HepG2 (cell line): Measurements from ENCODE around the gene TEX14. TPM values are rescaled to one million over a fixed set of nuclear protein-coding genes. Genes with fewer than 3 reads are reported as not detected.

Experiments
- ARNT2 ChIP-seq: sonication (generic); formaldehyde crosslinking; IDR thresholded peaks from 2 replicates; pipeline ENCODE4 v1.8.0; 2022; ENCODE audit warnings: mild to moderate bottlenecking, low read depth, missing genetic modification reagents, moderate library complexity
- CCDC6 ChIP-seq: sonication (generic); formaldehyde crosslinking; IDR thresholded peaks from 2 replicates; pipeline ENCODE4 v1.8.1; 2022; ENCODE audit warnings: mild to moderate bottlenecking, missing genetic modification reagents, moderate library complexity
- GATAD1 ChIP-seq: IDR thresholded peaks from 2 replicates; pipeline ENCODE4 v1.6.1; 2016; ENCODE audit warnings: missing genetic modification reagents, missing compliant biosample characterization
- IRF2 ChIP-seq: IDR thresholded peaks from 2 replicates; pipeline ENCODE4 v1.6.1; 2018; ENCODE audit warnings: missing genetic modification reagents, missing compliant biosample characterization
- ISL2 ChIP-seq: sonication (generic); formaldehyde crosslinking; IDR thresholded peaks from 2 replicates; pipeline ENCODE4 v1.5.0; 2020; ENCODE audit warnings: missing genetic modification reagents
- KDM4B ChIP-seq: sonication (generic); formaldehyde crosslinking; IDR thresholded peaks from 2 replicates; pipeline ENCODE4 v1.4.0; 2020; ENCODE audit warnings: missing genetic modification reagents
- NCOA5 ChIP-seq: sonication (generic); formaldehyde crosslinking; IDR thresholded peaks from 2 replicates; pipeline ENCODE4 v1.4.0; 2020; ENCODE audit warnings: missing genetic modification reagents
- SMYD3 ChIP-seq: sonication (generic); formaldehyde crosslinking; IDR thresholded peaks from 2 replicates; pipeline ENCODE4 v1.8.1; 2023; ENCODE audit warnings: mild to moderate bottlenecking, missing genetic modification reagents
- SOX13 ChIP-seq, 3 experiments: fragments of 450-650 bp in 1 of 3; sonication (generic) in 1 of 3; formaldehyde crosslinking in 1 of 3; IDR thresholded peaks in 2 of 3; conservative IDR thresholded peaks in 1 of 3; 2 replicates each; pipeline versions ENCODE4 v1.5.0 to v1.6.1; 2016 to 2020; ENCODE audit warnings: antibody characterized with exemption in 1 of 3, mild to moderate bottlenecking in 1 of 3, missing compliant biosample characterization in 1 of 3, missing genetic modification reagents in 1 of 3, moderate library complexity in 1 of 3
- U2AF1 ChIP-seq: fragments of 200-400 bp; formaldehyde crosslinking; optimal IDR thresholded peaks from 2 replicates; pipeline ENCODE3; 2017; ENCODE audit warnings: mild to moderate bottlenecking, low read depth, low read length
- ZFP82 ChIP-seq: sonication (generic); formaldehyde crosslinking; IDR thresholded peaks from 2 replicates; pipeline ENCODE4 v1.5.1; 2020; ENCODE audit warnings: mild to moderate bottlenecking, missing genetic modification reagents, borderline replicate concordance
- ZNF160 ChIP-seq: sonication (generic); formaldehyde crosslinking; IDR thresholded peaks from 2 replicates; pipeline ENCODE4 v1.8.0; 2022; ENCODE audit warnings: mild to moderate bottlenecking, inconsistent platforms, missing genetic modification reagents
- ZNF234 ChIP-seq: sonication (generic); formaldehyde crosslinking; conservative IDR thresholded peaks from 2 replicates; pipeline ENCODE4 v1.5.1; 2020; ENCODE audit warnings: mild to moderate bottlenecking, missing genetic modification reagents
- ZNF281 ChIP-seq: sonication (generic); formaldehyde crosslinking; IDR thresholded peaks from 2 replicates; pipeline ENCODE4 v1.4.0; 2020; ENCODE audit warnings: missing genetic modification reagents, borderline replicate concordance
- ZNF678 ChIP-seq: sonication (generic); formaldehyde crosslinking; IDR thresholded peaks from 2 replicates; pipeline ENCODE4 v1.4.0; 2020; ENCODE audit warnings: mild to moderate bottlenecking, missing genetic modification reagents
- polyA plus RNA-seq, 8 experiments: library from polyadenylated mRNA; depleted of rRNA in 3 of 8; stranded (reverse) in 7 of 8; unstranded in 1 of 8; fragments of >200 nt; fragmentation: Illumina TruSeq in 4 of 8; extraction: Trizol in 4 of 8; gene quantifications; 2 replicates each; pipeline versions ENCODE4 v1.2.1 to v1.2.3, GENCODE V29; 2011 to 2016; ENCODE audit warnings: low read depth in 4 of 8, missing spikeins in 1 of 8, mixed read lengths in 1 of 8; ENCODE audit not compliant: insufficient read depth in 1 of 8
- total RNA-seq, 5 experiments: library from RNA; depleted of rRNA; stranded (reverse); fragments of >200 nt; fragmentation: Illumina TruSeq; extraction: Trizol; gene quantifications; 2 replicates each; pipeline ENCODE4 v1.2.3, GENCODE V29; 2016; ENCODE audit warnings: low read depth in 1 of 5
- TF ChIP-seq, protein P1 (sequence below): sonication (generic); IDR thresholded peaks from 2 replicates; pipeline ENCODE4 v1.6.1; 2016; ENCODE audit warnings: low read depth, borderline replicate concordance
- TF ChIP-seq, protein P2 (sequence below): sonication (generic); formaldehyde crosslinking; IDR thresholded peaks from 2 replicates; pipeline ENCODE4 v1.4.0; 2020; ENCODE audit warnings: missing genetic modification reagents, borderline replicate concordance
- TF ChIP-seq, protein P3 (sequence below): sonication (generic); formaldehyde crosslinking; IDR thresholded peaks from 2 replicates; pipeline ENCODE4 v1.4.0; 2020; ENCODE audit warnings: missing genetic modification reagents
- TF ChIP-seq, protein P4 (sequence below): sonication (generic); formaldehyde crosslinking; IDR thresholded peaks from 2 replicates; pipeline ENCODE4 v1.5.0; 2020; ENCODE audit warnings: mild to moderate bottlenecking, missing genetic modification reagents, moderate library complexity

Gene TEX14
- total and polyA plus RNA-seq, 2 of the 13 experiments (the other 11 are each of a cell fraction or from before 2014, with no cell fraction given), result 0.04 to 0.07 TPM

DNA sequence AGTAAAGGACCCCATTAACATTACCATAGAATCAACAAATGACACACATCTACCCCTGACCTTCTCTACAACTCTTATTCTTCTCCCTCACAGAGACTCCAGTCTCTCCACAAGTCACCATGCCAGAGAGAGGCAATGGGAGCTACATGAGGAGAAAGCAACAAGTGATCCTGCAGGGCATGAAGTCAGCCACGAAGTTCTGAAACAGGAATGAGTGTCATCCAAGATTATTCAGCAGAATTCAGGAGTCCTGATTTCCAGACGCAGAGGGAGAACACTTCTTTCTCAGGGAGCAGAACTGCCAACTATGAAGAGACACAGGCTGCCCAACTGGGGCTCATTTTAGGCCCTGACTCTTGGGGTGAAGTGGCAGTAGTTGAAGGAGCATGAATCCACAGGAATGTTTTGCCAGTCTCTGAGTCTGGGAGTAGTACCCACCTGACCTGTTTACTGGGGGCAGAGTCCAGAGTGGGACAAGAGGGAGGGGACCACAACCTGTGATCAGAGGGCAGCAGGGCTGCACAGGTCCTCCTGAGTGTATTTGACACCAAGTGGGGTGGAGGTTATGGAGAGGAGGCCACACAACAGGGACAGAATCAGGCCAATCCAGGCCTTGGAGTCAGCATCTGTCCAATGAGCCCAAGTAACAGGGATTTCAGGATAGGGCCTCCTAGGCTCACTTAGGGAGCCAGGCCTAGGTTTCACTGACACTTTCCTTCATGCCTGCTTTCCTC is 175.0 kb downstream of the TEX14 start (continued):
- TF ChIP-seq, protein P1, sequence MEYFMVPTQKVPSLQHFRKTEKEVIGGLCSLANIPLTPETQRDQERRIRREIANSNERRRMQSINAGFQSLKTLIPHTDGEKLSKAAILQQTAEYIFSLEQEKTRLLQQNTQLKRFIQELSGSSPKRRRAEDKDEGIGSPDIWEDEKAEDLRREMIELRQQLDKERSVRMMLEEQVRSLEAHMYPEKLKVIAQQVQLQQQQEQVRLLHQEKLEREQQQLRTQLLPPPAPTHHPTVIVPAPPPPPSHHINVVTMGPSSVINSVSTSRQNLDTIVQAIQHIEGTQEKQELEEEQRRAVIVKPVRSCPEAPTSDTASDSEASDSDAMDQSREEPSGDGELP, result peak; percentile 69; the same call in 1 of the 2 replicates
- TF ChIP-seq ZNF160 (CRISPR knock-in tag) (no peak), KDM4B (CRISPR knock-in tag) (no peak), U2AF1 (peak; percentile 62), ARNT2 (CRISPR knock-in tag) (no peak), ZNF678 (no peak), IRF2 (CRISPR knock-in tag) (peak; percentile 50; the same call in 1 of the 2 replicates), SOX13 (IDR thresholded peaks at IDR 0.05) (no peak), SOX13 (CRISPR knock-in tag; conservative IDR thresholded peaks at IDR 0.05 in 1 of 2, IDR thresholded peaks at IDR 0.05 in 1 of 2) (0 out of 4 replicates have a peak, but pooled peaks of 1 of the 2 experiments have one; percentile 30), GATAD1 (CRISPR knock-in tag) (no peak; the same call in 1 of the 2 replicates), ZNF234 (CRISPR knock-in tag) (no peak), CCDC6 (0 out of 2 replicates have a peak, but pooled peaks have one; percentile 26), ISL2 (CRISPR knock-in tag) (0 out of 2 replicates have a peak, but pooled peaks have one; percentile 7), NCOA5 (CRISPR knock-in tag) (no peak), ZNF281 (CRISPR knock-in tag) (peak; percentile 30; the same call in 1 of the 2 replicates), ZFP82 (CRISPR knock-in tag) (0 out of 2 replicates have a peak, but pooled peaks have one; percentile 84), SMYD3 (CRISPR knock-in tag) (no peak)
- TF ChIP-seq, protein P2, sequence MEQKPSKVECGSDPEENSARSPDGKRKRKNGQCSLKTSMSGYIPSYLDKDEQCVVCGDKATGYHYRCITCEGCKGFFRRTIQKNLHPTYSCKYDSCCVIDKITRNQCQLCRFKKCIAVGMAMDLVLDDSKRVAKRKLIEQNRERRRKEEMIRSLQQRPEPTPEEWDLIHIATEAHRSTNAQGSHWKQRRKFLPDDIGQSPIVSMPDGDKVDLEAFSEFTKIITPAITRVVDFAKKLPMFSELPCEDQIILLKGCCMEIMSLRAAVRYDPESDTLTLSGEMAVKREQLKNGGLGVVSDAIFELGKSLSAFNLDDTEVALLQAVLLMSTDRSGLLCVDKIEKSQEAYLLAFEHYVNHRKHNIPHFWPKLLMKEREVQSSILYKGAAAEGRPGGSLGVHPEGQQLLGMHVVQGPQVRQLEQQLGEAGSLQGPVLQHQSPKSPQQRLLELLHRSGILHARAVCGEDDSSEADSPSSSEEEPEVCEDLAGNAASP (CRISPR knock-in tag), result 0 out of 2 replicates have a peak, but pooled peaks have one; percentile 31
- TF ChIP-seq, protein P3, sequence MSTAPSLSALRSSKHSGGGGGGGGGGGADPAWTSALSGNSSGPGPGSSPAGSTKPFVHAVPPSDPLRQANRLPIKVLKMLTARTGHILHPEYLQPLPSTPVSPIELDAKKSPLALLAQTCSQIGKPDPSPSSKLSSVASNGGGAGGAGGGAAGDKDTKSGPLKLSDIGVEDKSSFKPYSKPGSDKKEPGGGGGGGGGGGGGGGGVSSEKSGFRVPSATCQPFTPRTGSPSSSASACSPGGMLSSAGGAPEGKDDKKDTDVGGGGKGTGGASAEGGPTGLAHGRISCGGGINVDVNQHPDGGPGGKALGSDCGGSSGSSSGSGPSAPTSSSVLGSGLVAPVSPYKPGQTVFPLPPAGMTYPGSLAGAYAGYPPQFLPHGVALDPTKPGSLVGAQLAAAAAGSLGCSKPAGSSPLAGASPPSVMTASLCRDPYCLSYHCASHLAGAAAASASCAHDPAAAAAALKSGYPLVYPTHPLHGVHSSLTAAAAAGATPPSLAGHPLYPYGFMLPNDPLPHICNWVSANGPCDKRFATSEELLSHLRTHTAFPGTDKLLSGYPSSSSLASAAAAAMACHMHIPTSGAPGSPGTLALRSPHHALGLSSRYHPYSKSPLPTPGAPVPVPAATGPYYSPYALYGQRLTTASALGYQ, result no peak
- TF ChIP-seq, protein P4, sequence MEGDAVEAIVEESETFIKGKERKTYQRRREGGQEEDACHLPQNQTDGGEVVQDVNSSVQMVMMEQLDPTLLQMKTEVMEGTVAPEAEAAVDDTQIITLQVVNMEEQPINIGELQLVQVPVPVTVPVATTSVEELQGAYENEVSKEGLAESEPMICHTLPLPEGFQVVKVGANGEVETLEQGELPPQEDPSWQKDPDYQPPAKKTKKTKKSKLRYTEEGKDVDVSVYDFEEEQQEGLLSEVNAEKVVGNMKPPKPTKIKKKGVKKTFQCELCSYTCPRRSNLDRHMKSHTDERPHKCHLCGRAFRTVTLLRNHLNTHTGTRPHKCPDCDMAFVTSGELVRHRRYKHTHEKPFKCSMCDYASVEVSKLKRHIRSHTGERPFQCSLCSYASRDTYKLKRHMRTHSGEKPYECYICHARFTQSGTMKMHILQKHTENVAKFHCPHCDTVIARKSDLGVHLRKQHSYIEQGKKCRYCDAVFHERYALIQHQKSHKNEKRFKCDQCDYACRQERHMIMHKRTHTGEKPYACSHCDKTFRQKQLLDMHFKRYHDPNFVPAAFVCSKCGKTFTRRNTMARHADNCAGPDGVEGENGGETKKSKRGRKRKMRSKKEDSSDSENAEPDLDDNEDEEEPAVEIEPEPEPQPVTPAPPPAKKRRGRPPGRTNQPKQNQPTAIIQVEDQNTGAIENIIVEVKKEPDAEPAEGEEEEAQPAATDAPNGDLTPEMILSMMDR (CRISPR knock-in tag), result 0 out of 2 replicates have a peak, but pooled peaks have one; percentile 5
